ENCODE data around the gene NUP58.

DNA sequence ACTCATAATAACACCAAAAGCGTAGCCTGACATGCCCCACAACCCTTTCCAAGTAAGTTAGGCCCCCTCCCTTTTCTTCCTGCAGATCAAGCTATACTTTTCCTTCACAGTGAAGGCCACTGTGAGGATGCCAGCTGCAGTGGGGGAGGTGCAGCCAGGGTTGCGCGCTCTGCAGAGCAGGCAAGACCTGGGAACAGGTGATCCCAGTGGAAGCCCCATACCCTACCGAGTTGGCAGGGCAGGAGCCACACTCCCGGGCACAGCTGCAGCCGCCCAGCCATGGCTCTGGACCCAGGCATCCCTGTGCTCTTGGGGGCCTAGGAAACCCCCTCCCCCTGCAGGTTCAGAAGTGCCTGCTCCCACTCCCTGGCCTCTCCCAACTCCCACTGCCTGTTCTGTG lies 32.9 kb upstream of the NUP58 start:
- TF ChIP-seq, protein P1, sequence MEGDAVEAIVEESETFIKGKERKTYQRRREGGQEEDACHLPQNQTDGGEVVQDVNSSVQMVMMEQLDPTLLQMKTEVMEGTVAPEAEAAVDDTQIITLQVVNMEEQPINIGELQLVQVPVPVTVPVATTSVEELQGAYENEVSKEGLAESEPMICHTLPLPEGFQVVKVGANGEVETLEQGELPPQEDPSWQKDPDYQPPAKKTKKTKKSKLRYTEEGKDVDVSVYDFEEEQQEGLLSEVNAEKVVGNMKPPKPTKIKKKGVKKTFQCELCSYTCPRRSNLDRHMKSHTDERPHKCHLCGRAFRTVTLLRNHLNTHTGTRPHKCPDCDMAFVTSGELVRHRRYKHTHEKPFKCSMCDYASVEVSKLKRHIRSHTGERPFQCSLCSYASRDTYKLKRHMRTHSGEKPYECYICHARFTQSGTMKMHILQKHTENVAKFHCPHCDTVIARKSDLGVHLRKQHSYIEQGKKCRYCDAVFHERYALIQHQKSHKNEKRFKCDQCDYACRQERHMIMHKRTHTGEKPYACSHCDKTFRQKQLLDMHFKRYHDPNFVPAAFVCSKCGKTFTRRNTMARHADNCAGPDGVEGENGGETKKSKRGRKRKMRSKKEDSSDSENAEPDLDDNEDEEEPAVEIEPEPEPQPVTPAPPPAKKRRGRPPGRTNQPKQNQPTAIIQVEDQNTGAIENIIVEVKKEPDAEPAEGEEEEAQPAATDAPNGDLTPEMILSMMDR (IDR thresholded peaks at IDR 0.05; ENCODE audit: low read depth, low read length, poor library complexity, severe bottlenecking), result no peak
- TF ChIP-seq EZH2phosphoT487 (IDR thresholded peaks at IDR 0.05; ENCODE audit: borderline replicate concordance, low read length), result no peak

Measured in DOHH2 (cell line).